Measurements from ENCODE around the gene HYAL1.

DNA sequence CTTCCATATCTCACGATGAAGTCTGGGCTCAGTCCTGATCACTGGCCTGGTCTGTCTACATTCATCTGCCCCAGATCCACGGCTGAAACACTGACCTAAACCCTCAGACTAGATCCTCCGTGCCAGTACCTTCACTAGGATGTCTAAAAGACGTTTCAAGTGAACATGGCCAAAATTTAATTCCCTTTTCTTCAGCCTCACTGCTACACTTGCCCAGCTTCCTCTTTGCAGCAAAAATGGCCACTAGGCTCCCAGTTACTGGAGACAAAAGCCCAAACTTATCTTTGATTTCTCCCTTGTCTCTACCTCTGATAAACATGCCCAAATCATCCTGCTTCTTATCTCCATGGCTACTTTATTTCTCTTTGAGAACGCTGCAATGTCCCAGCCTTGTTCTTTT, 35.6 kb upstream of the HYAL1 start:
- TF ChIP-seq, protein P1, sequence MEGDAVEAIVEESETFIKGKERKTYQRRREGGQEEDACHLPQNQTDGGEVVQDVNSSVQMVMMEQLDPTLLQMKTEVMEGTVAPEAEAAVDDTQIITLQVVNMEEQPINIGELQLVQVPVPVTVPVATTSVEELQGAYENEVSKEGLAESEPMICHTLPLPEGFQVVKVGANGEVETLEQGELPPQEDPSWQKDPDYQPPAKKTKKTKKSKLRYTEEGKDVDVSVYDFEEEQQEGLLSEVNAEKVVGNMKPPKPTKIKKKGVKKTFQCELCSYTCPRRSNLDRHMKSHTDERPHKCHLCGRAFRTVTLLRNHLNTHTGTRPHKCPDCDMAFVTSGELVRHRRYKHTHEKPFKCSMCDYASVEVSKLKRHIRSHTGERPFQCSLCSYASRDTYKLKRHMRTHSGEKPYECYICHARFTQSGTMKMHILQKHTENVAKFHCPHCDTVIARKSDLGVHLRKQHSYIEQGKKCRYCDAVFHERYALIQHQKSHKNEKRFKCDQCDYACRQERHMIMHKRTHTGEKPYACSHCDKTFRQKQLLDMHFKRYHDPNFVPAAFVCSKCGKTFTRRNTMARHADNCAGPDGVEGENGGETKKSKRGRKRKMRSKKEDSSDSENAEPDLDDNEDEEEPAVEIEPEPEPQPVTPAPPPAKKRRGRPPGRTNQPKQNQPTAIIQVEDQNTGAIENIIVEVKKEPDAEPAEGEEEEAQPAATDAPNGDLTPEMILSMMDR (conservative IDR thresholded peaks at IDR 0.05; ENCODE audit: low read length): no peak
- no peak for TF ChIP-seq EZH2phosphoT487 (IDR thresholded peaks at IDR 0.05; ENCODE audit: borderline replicate concordance)
